Ovary (tissue), 3 donors: ENCODE data around the gene GON7.
A peak's percentile ranks its signal among the peaks of the same experiment; 100 is the strongest.

ENCODE experiments used
- CTCF ChIP-seq, 3 donors: fragments of 450-650 bp in 2 of 3; fragments of 200-600 bp in 1 of 3; IDR thresholded peaks; one replicate each; pipeline versions ENCODE4 v1.5.1 to v1.8.0; 2016 to 2022; ENCODE audit warnings: antibody characterized with exemption in 3 of 3, mild to moderate bottlenecking in 1 of 3
- EP300 ChIP-seq: sonication (generic); formaldehyde crosslinking; IDR thresholded peaks from one replicate; pipeline ENCODE4 v1.6.1; 2017; ENCODE audit warnings: antibody characterized with exemption
- POLR2A ChIP-seq: fragments of 450-650 bp; IDR thresholded peaks from one replicate; pipeline ENCODE4 v1.6.1; 2017; ENCODE audit warnings: antibody characterized with exemption, mild to moderate bottlenecking, moderate library complexity
- donor health status: DM: no; HTN: no; CAD: no.

DNA sequence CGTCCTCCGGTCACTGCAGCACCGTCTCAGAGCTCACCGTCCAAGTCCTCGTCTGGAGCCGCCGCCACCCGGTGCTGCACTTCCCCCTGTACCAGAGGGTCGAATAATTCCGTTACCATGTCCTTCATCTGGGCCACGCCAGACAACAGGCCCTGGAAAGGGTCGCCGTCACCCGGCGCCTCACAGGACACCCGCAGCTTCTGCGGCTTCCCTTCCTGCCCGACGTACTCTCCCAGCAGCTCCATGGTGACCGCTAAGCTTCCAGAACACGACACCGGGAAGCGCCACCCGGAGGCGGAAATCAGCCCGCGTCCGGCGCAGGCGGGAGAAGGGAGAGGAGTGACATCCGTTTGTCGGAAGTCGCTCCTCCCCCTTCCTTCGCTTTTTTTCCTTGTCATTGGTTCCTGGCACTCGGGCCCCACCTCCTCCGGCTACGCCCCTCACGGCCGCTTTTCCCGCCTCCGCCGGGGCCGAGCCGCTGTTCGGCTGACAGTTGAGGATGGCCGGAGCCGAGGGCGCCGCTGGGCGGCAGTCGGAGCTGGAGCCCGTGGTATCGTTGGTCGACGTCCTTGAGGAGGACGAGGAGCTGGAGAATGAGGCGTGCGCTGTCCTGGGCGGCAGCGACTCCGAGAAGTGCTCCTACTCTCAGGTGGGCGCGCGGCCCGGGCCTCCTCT, at the start of gene GON7, which contains the start of gene UBR7:
- TF ChIP-seq CTCF (IDR thresholded peaks at IDR 0.05): peak; percentile 29 to 53 (median 47)
- TF ChIP-seq POLR2A: peak; percentile 77
- TF ChIP-seq EP300: no peak
